ENCODE measurements around the gene ZBTB12.

DNA sequence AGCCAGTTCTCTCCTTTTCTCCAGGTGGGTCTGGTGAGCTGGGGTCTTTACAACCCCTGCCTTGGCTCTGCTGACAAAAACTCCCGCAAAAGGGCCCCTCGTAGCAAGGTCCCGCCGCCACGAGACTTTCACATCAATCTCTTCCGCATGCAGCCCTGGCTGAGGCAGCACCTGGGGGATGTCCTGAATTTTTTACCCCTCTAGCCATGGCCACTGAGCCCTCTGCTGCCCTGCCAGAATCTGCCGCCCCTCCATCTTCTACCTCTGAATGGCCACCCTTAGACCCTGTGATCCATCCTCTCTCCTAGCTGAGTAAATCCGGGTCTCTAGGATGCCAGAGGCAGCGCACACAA lies 43.2 kb upstream of the ZBTB12 start:
- TF ChIP-seq GATA2 (IDR thresholded peaks at IDR 0.05; ENCODE audit: low read depth, low read length) (no peak), GATA3 (IDR thresholded peaks at IDR 0.05; ENCODE audit: low read depth, low read length) (no peak)
